Measurements from ENCODE around the gene HSD3B2.

DNA sequence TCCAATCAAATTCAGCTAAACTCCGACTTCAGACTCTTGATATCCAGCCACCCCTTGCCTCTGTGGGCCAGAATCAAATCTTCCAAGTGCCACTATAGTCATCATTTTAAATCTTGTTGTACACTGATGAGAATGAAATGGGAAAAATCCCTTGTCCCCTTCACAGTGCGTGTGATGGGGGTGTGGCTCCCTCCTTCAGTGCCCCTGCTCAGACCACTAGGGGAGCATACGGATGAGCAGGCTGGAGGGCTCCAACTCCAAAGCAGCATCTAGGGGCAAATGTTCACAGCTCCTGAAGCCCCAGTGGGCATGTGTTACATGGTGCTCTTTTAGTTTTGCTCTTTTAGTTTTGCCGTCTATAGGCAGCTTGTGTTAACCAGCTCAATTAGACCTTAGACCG is 56.6 kb downstream of the HSD3B2 start:
- TF ChIP-seq POLR2A (IDR thresholded peaks at IDR 0.05; ENCODE audit: low read depth, low read length) (no peak), POLR2AphosphoS5 (IDR thresholded peaks at IDR 0.05; ENCODE audit: low read depth, low read length) (no peak)

Measured in GM12892 (cell line).